ENCODE data around the gene SMG9.

Gene SMG9

GRCh38 chr19:43751466-43752220 lies 3.1 kb downstream of the SMG9 start:
- DNase-seq = no peak

DNA sequence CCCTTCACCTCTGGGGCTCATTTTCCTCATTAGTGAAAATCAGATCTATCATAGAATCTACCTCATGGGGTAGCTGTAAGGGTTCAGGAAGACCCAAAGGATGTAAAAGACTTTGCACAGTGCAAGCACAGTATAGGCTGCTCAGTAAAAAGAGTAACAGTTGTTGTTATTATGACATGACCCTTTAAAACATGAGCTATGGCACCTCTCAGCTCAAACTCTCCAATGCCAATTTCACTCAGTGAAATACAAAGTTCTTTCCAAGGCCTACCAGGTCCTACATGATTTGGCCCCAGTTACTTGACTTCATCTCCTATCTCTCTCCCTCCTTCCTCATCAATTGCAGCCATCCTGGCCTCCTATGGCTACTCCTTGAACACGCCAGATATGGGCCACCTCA lies 4.9 kb downstream of the SMG9 start:
- DNase-seq = no peak

- no peak for DNase-seq
Measured at GRCh38 chr19:43749152-43749551, 5.6 kb downstream of the SMG9 start.

DNA sequence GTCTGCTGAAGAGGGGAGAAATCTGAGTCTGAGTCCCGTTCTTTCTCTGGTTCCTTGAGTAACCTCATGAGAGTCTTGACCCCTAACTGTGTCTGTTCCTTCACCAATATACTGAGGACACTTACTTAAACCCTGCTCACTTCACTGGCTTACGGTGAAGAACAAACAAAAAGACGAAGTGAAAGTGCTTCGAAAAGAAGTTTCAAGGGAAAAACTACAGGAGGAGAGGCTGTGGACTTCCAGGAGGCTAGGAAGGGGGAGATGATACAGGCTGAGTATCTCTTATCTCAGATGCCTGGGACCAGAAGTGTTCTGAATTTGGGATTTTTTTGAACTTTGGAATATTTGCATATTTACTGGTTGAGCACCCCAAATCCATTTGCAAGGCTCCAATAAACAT lies 6.1 kb downstream of the SMG9 start:
- no peak for DNase-seq

- no peak for DNase-seq
Measured at GRCh38 chr19:43748205-43748594, 6.6 kb downstream of the SMG9 start.

DNA sequence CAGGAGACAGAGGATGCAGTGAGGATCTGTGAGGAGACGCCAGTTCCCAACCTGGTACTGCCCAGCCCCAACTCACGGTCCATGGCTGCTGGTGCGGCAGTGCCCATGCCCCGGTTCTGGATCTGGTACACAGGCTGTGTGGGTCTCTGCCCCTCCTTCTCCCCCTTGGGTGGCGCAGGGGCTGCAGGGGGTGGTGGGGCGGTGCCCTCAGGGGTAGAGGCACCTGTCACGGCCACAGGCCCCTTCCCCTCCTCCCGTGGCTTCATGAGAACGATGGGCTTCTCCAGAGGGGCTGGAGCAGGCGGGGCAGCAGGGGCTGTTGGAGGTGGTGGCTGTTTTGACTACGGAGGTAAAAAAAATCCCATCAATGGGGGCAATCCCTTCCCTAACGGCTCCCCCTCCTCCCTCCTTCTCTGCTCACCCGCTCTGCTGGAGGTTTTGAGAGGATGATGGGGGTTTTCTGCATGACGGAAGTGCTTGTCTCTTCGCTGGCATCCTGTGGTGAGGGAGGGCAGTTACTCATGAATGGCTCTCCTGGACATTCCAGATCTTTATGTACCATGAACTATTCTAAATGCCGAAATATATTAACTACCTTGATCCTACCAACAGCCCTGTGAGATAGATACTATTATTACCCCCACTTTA lies 7.1 kb downstream of the SMG9 start:
- no peak for DNase-seq

DNA sequence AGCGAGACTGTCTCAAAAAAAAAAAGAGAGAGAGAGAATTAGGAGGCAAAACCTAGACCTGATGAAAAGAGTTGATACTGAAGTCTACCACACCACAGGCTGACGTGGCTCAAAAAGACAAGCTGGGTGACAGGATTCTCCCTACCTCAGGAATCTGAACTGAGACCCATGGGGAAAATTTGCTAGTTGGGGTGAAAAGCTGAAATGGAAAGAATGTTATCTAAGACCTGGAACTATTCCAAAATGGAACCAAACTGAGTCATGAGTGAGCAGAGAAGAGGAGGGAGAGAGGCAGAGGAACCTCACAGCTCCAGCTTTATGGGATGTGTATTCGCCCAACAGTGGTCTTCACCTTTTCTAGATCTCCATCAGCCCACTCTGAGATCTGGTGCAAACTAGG lies 11.7 kb downstream of the SMG9 start:
- DNase-seq = no peak

- DNase-seq = no peak
Measured at GRCh38 chr19:43741075-43741825, 13.5 kb downstream of the SMG9 start.

DNA sequence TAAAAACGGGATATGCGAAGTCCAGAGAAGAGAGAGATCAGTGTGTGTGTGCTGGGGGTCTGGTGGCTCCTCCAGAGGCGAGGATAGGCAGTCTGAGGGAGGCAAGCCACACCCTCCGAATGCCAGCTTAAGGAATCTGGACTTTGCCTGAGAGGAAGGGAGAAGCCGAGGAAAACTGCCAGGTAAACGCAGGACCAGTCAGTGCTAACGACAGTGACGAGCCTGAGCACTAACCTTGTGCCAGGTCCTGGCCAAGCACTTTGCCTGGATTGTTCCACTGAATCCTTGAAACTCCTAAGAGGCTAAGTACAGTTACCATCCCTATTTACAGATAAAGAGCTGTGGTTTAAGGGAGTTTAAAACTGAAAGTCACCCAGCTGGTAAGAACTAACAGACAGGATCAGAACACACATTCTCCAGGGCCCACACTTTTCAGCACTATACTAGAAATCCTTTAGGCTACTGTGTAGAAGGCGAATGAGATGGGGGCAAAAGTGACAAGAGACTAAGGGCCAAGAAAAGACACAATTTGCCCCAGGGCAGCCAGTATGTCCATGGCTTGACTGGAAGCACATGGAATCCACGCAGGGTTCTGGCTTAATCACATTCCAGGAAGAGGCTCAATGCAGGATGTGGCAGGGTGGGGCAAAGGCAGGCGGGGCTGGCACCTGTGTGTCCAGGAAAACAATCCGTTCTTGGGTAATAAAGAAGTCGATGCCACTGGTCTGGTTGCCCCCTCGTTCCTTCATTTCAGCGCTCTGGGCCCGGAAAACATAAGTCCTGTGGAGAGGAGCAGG lies 15.1 kb downstream of the SMG9 start:
- DNase-seq = no peak

DNA sequence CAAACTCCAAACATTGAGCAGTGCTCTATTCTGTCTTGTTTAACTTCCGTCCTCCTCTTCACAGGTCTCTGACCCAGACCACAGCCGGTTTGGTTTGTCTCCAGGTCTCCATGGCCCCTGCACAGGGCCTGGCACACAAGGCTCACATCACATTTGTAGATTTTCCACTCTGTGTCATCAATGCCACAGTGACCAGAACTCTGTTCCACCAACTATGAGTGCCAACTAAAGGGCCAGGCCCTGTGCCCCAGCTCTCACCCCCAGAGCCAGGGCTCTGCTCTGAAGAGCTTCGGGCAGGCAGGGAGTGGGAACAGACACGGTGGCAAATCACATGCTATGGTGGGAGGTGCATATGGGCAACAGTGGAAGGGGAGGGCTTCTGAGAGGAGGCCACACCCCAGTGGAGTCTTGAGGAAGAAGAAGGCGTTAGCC lies 16.0 kb downstream of the SMG9 start:
- no peak for DNase-seq

DNA sequence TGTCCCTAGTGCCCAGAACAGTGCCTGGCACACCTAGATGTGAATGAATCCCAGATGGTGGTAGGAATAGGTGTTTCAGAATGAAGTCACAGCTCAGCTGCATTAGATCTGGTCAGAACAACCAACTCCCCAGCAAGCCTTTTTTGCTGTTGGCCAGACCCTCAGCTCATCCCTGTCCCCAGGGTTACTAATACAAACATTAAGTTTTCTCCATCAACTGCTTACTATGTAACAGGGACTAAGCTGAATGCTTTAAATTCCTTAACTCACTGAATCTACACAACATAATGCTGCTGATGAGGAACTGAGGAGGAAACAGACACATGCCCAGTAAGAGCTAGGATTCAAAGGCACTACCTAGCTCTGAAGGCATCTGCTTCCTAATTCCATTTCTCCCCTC lies 18.8 kb downstream of the SMG9 start:
- no peak for DNase-seq

DNA sequence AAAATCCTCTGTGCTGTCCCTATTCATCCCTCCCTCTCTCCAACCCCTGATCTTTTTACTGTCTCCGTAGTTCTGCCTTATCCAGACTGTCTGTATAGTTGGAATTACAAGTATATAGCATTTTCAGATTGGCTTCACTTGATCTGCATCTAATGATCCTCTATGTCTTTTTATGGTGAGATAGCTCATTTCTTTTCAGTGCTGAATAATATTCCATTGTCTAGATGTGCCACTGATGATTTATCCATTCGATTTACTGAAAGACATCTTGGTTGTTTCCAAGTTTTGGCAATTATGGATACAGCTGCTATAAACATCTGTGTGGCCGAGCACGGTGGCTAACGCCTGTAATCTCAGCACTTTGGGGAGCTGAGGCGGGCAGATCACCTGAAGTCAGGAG lies 19.7 kb downstream of the SMG9 start:
- no peak for DNase-seq

- DNase-seq = no peak
Measured at GRCh38 chr19:43731846-43732245, 22.9 kb downstream of the SMG9 start.

- DNase-seq = no peak
Measured at GRCh38 chr19:43731346-43731745, 23.4 kb downstream of the SMG9 start.

DNA sequence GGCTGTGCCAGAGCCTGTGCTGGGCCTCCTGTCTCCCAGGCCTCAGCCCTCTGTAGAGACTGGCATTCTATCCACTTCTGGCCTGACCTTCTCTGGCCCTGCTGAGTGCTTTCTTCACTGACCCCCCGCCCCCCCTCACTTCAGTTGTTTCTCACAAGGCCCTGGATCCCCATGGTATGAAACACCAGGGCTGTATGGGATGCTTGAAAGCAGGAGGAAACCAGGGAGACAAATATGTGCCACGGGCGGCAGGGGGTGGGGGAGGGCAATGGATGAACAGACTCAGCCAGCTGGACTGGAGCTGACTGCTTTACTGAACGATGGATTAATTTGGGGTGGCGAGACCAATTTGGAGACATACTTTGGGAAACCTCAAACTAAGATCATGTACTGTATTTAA lies 24.8 kb downstream of the SMG9 start:
- DNase-seq = no peak

DNA sequence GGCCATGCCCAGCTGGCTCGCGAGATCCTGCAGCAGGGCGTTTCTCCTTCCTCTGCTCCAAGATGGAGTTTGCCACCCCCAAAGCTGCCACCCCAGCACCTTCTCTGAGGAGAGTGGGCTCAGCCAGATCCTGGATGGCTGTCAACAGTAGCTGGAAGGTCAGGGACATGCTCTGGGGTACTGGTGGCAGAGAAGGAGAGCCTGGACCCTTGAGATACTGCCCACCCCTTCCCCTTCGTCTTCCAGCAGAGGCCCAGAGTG lies 27.2 kb downstream of the SMG9 start:
- no peak for DNase-seq

- no peak for DNase-seq
Measured at GRCh38 chr19:43726736-43727592, 27.8 kb downstream of the SMG9 start.

- DNase-seq = no peak
Measured at GRCh38 chr19:43725468-43725867, 29.3 kb downstream of the SMG9 start.

- no peak for DNase-seq
Measured at GRCh38 chr19:43724896-43725295, 29.9 kb downstream of the SMG9 start.

GRCh38 chr19:43723588-43723987 lies 31.2 kb downstream of the SMG9 start:
- DNase-seq = no peak

- DNase-seq = no peak
Measured at GRCh38 chr19:43721469-43722048, 33.2 kb downstream of the SMG9 start.

DNA sequence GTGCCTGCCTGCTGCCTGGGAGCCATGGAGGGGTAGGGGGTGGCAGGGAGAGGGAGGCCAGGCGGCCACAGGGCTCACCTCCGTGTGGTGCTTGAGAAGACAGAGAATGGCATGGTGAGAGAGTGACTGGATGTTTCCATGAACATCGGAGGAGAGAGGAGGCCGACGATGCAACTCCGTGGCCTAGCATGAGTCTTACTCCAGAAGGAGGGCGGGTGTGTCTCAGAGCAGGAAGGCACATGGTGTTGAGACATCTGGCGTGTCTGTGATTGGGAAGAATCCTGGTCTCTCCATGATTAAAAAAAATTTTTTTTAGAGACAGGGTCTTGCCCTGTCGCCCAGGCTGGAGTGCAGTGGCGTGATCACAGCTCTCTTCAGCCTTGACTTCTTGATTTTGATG lies 33.8 kb downstream of the SMG9 start:
- no peak for DNase-seq

Data from CD4-positive, alpha-beta T cell treated with Interferon gamma for 1 hour (primary cell).